HEK293 (cell line): ENCODE data around the gene DIP2C.

Source experiments
- HOXA7 ChIP-seq: sonication (generic); formaldehyde crosslinking; IDR thresholded peaks from 2 replicates; pipeline ENCODE4 v1.8.1; 2022; ENCODE audit warnings: missing genetic modification reagents, borderline replicate concordance
- KLF10 ChIP-seq: fragments of 450-650 bp; IDR thresholded peaks from 2 replicates; pipeline ENCODE4 v1.5.1; 2018; ENCODE audit warnings: missing biosample characterization, mild to moderate bottlenecking, missing genetic modification characterization
- MYNN ChIP-seq: fragments of 450-650 bp; formaldehyde crosslinking; IDR thresholded peaks from 2 replicates; pipeline ENCODE4 v1.5.1; 2016; ENCODE audit warnings: missing biosample characterization, missing genetic modification characterization, borderline replicate concordance
- ZBTB17 ChIP-seq: fragments of 450-650 bp; formaldehyde crosslinking; IDR thresholded peaks from 2 replicates; pipeline ENCODE4 v1.5.1; 2016; ENCODE audit warnings: missing biosample characterization, missing genetic modification characterization
- ZNF121 ChIP-seq: fragments of 450-650 bp; formaldehyde crosslinking; IDR thresholded peaks from 2 replicates; pipeline ENCODE4 v1.5.1; 2016; ENCODE audit warnings: missing biosample characterization, missing genetic modification characterization
- ZNF548 ChIP-seq: fragments of 450-650 bp; formaldehyde crosslinking; IDR thresholded peaks from 2 replicates; pipeline ENCODE4 v1.5.1; 2016; ENCODE audit warnings: missing biosample characterization, missing genetic modification characterization
- TF ChIP-seq, protein P1 (sequence below): fragments of 450-650 bp; formaldehyde crosslinking; IDR thresholded peaks from 2 replicates; pipeline ENCODE4 v1.5.1; 2016; ENCODE audit warnings: missing biosample characterization, missing genetic modification characterization

DNA sequence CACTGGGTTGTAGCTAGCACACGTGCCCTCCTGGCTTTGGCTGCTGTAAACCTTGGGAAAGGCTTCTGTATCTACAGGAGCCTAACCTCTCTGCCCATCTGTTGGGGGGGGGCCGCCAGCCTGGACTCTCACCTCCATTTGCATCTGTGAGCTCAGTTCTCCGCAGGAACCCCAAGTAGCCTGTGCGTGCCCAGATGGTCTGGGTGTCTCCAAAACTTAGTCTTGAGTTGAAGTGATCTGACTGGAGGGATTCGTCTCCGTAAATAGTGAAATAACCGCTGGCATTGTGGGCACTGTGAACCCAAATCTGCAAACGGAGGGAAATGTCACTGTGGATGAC is 406.4 kb downstream of the DIP2C start:
- TF ChIP-seq ZNF548 (tag by site-specific recombination): no peak
- TF ChIP-seq, protein P1, sequence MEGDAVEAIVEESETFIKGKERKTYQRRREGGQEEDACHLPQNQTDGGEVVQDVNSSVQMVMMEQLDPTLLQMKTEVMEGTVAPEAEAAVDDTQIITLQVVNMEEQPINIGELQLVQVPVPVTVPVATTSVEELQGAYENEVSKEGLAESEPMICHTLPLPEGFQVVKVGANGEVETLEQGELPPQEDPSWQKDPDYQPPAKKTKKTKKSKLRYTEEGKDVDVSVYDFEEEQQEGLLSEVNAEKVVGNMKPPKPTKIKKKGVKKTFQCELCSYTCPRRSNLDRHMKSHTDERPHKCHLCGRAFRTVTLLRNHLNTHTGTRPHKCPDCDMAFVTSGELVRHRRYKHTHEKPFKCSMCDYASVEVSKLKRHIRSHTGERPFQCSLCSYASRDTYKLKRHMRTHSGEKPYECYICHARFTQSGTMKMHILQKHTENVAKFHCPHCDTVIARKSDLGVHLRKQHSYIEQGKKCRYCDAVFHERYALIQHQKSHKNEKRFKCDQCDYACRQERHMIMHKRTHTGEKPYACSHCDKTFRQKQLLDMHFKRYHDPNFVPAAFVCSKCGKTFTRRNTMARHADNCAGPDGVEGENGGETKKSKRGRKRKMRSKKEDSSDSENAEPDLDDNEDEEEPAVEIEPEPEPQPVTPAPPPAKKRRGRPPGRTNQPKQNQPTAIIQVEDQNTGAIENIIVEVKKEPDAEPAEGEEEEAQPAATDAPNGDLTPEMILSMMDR (tag by site-specific recombination): no peak
- TF ChIP-seq MYNN: no peak
- no peak for TF ChIP-seq ZNF121 (tag by site-specific recombination)
- TF ChIP-seq HOXA7 (CRISPR knock-in tag): no peak
- no peak for TF ChIP-seq ZBTB17 (tag by site-specific recombination)
- TF ChIP-seq KLF10 (tag by site-specific recombination): no peak
